ENCODE data around the gene AOPEP. TPM values are rescaled to one million over a fixed set of nuclear protein-coding genes. Genes with fewer than 3 reads are reported as not detected.
A peak's percentile ranks its signal among the peaks of the same experiment; 100 is the strongest.

The AOPEP gene
- total and polyA plus RNA-seq, 10 donors, result 14.8 to 86.1 (median 51.3) TPM

DNA sequence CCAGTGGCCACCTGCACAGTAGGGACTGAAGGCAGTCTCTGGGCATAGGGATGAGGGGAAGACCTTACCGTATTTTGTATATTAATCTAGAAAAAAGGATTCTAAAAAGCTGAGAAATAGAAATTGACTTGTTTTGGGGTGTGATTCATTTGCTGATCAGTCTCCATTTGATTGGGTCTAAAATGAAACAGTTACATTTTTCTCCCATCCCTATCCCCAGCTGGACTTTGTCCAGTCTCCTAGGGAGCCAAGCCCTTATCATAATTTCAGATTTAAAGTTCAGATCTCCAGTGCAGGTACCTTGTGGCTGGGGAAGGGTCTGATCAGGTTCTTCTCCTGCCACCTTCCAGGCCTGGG, 350.2 kb downstream of the AOPEP start:
- Histone ChIP-seq H3K9me3 (no peaks in the 10 kb centered on the region), H3K36me3 (peaks cover 0 to 33% (median 9%) of the 10 kb centered on the region in 6 donors), H3K4me3 (no peak overlapping the region), H3K27ac (peak overlapping the region in 6 of 8 donors; percentile 47 to 67 (median 60)), H3K27me3 (replicated peaks in 1 of 7) (no peaks in the 10 kb centered on the region), H3K4me1 (peaks cover 0 to 52% (median 26%) of the 10 kb centered on the region in 6 donors)
- DNase-seq, result no peak
- 77 to 93% (median 88%) methylated on average over 1 of the region's 1 CpG for WGBS, 5 donors
- intact Hi-C loops (cut with DNase I; ENCODE audit: low total_unique reads), result no loop called here
- TF ChIP-seq POLR2A (IDR thresholded peaks at IDR 0.05) (no peak), POLR2AphosphoS5 (IDR thresholded peaks at IDR 0.05) (no peak)
- TF ChIP-seq, protein P1, sequence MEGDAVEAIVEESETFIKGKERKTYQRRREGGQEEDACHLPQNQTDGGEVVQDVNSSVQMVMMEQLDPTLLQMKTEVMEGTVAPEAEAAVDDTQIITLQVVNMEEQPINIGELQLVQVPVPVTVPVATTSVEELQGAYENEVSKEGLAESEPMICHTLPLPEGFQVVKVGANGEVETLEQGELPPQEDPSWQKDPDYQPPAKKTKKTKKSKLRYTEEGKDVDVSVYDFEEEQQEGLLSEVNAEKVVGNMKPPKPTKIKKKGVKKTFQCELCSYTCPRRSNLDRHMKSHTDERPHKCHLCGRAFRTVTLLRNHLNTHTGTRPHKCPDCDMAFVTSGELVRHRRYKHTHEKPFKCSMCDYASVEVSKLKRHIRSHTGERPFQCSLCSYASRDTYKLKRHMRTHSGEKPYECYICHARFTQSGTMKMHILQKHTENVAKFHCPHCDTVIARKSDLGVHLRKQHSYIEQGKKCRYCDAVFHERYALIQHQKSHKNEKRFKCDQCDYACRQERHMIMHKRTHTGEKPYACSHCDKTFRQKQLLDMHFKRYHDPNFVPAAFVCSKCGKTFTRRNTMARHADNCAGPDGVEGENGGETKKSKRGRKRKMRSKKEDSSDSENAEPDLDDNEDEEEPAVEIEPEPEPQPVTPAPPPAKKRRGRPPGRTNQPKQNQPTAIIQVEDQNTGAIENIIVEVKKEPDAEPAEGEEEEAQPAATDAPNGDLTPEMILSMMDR (IDR thresholded peaks at IDR 0.05 in 8 of 11, conservative IDR thresholded peaks at IDR 0.05 in 3 of 11), result no peak

DNA sequence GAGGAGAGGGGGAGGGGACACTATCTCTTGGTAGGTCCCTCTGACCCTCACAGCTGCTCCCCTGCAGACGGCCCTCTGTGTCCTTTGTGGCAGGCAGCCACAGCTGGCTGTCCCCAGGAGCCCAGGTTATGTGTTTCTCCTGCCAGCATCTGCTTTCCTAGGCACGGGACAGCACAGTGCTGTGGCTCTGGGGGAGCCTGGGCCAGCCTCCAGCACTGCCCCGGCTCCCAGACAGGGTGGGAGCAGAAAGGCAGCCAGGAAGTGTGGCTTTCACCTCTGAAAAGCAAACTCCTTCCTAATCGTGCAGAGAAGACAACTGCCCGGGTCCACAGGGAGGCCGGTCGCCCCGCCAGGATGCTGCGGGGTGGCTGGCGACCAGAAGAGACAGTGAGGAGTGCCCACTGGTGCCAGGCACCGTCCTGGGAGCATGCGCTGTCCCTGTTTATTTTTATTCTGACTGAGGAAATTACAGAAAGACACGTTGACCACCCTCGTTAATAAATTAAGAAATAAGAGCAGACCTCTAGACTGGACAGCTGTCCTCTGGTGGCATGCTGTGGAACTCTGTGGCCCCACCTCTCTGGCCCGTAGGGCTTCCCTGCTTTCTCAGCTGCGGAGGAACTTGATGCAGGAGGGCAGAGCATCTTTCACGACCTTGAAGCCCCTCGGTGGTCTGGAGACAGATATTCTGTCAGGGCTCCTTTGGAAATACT, 350.7 kb downstream of the AOPEP start:
- peaks cover 0 to 47% (median 24%) of the 10 kb centered on the region in 6 donors for H3K4me1 ChIP-seq
- H3K4me3 ChIP-seq, result no peak overlapping the region
- no peak for DNase-seq
- no peaks in the 10 kb centered on the region for H3K9me3 ChIP-seq
- H3K36me3 ChIP-seq, result peaks cover 0 to 36% (median 14%) of the 10 kb centered on the region in 6 donors
- intact Hi-C loops (cut with DNase I; ENCODE audit: low total_unique reads), result no loop called here
- 71 to 78% (median 74%) methylated on average over 12 to 18 of the region's 18 CpGs for WGBS, 5 donors
- H3K27ac ChIP-seq, result peak overlapping the region in 7 of 8 donors; percentile 44 to 67 (median 58)
- TF ChIP-seq, protein P1 (IDR thresholded peaks at IDR 0.05 in 8 of 11, conservative IDR thresholded peaks at IDR 0.05 in 3 of 11), result no peak
- peak in 1 of 3 donors; percentile 58 for TF ChIP-seq POLR2AphosphoS5 (IDR thresholded peaks at IDR 0.05)
- no peak for TF ChIP-seq POLR2A (IDR thresholded peaks at IDR 0.05)
- no peaks in the 10 kb centered on the region for H3K27me3 ChIP-seq (replicated peaks in 1 of 7)

DNA sequence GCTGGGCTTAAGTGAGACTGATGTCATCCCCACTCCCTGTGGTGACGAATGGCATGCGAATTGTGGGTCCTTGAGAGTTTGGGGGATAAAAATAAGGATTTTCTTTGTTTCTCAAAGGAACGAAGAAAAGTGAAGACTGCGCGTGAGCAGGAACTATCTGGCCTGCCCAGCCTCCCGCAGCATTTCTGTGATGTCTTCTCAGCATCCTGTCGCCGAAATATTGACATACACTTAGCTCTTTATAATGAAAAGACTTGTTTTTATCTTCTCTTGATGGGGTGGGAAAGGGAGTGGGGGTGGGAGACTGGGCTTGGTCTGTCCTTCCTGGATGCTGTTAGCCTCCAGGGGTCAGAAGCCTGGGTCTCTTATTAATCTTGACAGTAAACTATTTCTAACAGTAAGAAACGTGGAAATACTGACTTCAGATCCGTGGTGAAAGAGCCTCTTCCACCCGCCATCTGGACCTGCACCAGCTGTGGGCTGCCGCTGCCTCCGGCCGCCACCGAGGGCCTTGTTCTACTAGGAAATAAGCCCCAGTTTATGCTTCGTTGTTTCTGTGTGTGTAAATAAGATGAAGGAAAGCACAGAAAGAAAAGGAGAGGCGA, 351.4 kb downstream of the AOPEP start:
- Histone ChIP-seq H3K4me3 (no peak overlapping the region), H3K27ac (peak overlapping the region in 7 of 8 donors; percentile 44 to 67 (median 58)), H3K36me3 (peaks cover 0 to 42% (median 20%) of the 10 kb centered on the region in 6 donors), H3K9me3 (no peaks in the 10 kb centered on the region), H3K4me1 (peaks cover 0 to 41% (median 21%) of the 10 kb centered on the region in 6 donors), H3K27me3 (replicated peaks in 1 of 7) (no peaks in the 10 kb centered on the region)
- TF ChIP-seq POLR2AphosphoS5 (IDR thresholded peaks at IDR 0.05), result no peak
- no peak for TF ChIP-seq POLR2A (IDR thresholded peaks at IDR 0.05)
- TF ChIP-seq, protein P1 (IDR thresholded peaks at IDR 0.05 in 8 of 11, conservative IDR thresholded peaks at IDR 0.05 in 3 of 11), result no peak
- DNase-seq, result no peak
- WGBS, 5 donors, result 78 to 87% (median 82%) methylated on average over 17 of the region's 17 CpGs
- intact Hi-C loops (cut with DNase I; ENCODE audit: low total_unique reads), result no loop called here

DNA sequence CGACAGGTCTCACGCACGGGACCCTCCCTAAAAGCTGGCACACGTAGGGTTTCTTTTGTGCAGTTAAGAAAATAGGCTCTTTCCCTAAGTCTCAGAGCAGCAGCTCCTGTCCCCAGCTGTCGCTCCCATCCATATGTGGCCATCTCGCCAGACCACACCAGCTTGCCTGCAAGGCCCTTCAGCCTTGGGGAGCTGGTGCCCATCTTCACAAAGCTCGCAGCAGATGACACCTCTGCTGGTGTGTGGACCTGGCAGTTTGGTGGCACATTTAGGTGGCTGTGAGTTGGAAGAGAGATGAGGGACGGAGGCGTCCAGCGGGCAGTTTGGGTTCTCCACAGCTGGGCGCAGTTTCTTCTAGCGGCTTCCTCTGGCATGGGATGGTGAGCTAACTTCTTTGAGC, 352.0 kb downstream of the AOPEP start:
- H3K9me3 ChIP-seq, result no peaks in the 10 kb centered on the region
- H3K4me3 ChIP-seq, result no peak overlapping the region
- WGBS, 5 donors, result 87 to 94% (median 88%) methylated on average over 12 of the region's 12 CpGs
- intact Hi-C loops (cut with DNase I; ENCODE audit: low total_unique reads), result no loop called here
- DNase-seq, result no peak
- H3K27ac ChIP-seq, result peak overlapping the region in 7 of 8 donors; percentile 18 to 67 (median 58)
- no peak for TF ChIP-seq POLR2A (IDR thresholded peaks at IDR 0.05)
- TF ChIP-seq, protein P1 (IDR thresholded peaks at IDR 0.05 in 8 of 11, conservative IDR thresholded peaks at IDR 0.05 in 3 of 11), result no peak
- TF ChIP-seq POLR2AphosphoS5 (IDR thresholded peaks at IDR 0.05), result no peak
- H3K4me1 ChIP-seq, result peaks cover 0 to 40% (median 20%) of the 10 kb centered on the region in 6 donors
- no peaks in the 10 kb centered on the region for H3K27me3 ChIP-seq (replicated peaks in 1 of 7)
- H3K36me3 ChIP-seq, result peaks cover 0 to 49% (median 21%) of the 10 kb centered on the region in 6 donors

Measured in spleen (tissue), 11 donors.